GM12864 (cell line): ENCODE results near the gene CYTH2.

Source experiments
- DNase-seq: peaks from one replicate; pipeline ENCODE4 v3.0.0-alpha.2; 2011; ENCODE audit warnings: low read depth
- H3K4me3 ChIP-seq: 2 replicates; pipeline ENCODE4 v1.5.1; 2011; ENCODE audit warnings: mild to moderate bottlenecking, low read depth, low read length, control low read depth
- CTCF ChIP-seq: IDR thresholded peaks from 2 replicates; pipeline ENCODE4 v1.5.1; 2011; ENCODE audit warnings: low read depth, mild to moderate bottlenecking, moderate library complexity, low read length, control low read depth, inconsistent platforms; ENCODE audit errors: missing control alignments

CYTH2 gene

GRCh38 chr19:48461651-48461981, 7.6 kb upstream of the CYTH2 start:
- no peak for DNase-seq
- no peak overlapping the region for H3K4me3 ChIP-seq
- no peak for TF ChIP-seq CTCF

GRCh38 chr19:48461982-48462655, 7.0 kb upstream of the CYTH2 start:
- DNase-seq: no peak

GRCh38 chr19:48465215-48465614, 4.0 kb upstream of the CYTH2 start:
- DNase-seq: no peak
- no peak for TF ChIP-seq CTCF
- H3K4me3 ChIP-seq: no peak overlapping the region

More at GRCh38 chr19:48461982-48462655, 7.0 kb upstream of the CYTH2 start:
- no peak for TF ChIP-seq CTCF
- H3K4me3 ChIP-seq: no peak overlapping the region

- TF ChIP-seq CTCF: no peak
- H3K4me3 ChIP-seq: no peak overlapping the region
- DNase-seq: no peak
Observed at GRCh38 chr19:48466561-48467325, 2.4 kb upstream of the CYTH2 start.

GRCh38 chr19:48468772-48469288, 339 bp upstream of the CYTH2 start:
- peak overlapping the region; percentile 91 for H3K4me3 ChIP-seq
- TF ChIP-seq CTCF: no peak
- peak; percentile 99 for DNase-seq

- peak overlapping the region; percentile 91 for H3K4me3 ChIP-seq
- DNase-seq: no peak
- no peak for TF ChIP-seq CTCF
Observed at GRCh38 chr19:48469934-48470680, 938 bp downstream of the CYTH2 start.
